Vagina (tissue), 2 donors: ENCODE measurements around the gene YPEL4.

ENCODE experiments used
- CTCF ChIP-seq, 3 experiments: fragments of 450-650 bp in 2 of 3; fragments of 200-600 bp in 1 of 3; sonication (generic) in 1 of 3; IDR thresholded peaks; one replicate each; pipeline ENCODE4 v1.5.1; 2017 to 2019; ENCODE audit warnings: antibody characterized with exemption in 3 of 3, mild to moderate bottlenecking in 2 of 3, moderate library complexity in 2 of 3
- POLR2A ChIP-seq, 2 donors: fragments of 450-650 bp; IDR thresholded peaks; one replicate each; pipeline ENCODE4 v1.6.1; 2017; ENCODE audit warnings: antibody characterized with exemption in 2 of 2, mild to moderate bottlenecking in 2 of 2, moderate library complexity in 2 of 2
- POLR2AphosphoS5 ChIP-seq, 2 donors: sonication (generic); formaldehyde crosslinking; IDR thresholded peaks; one replicate each; pipeline ENCODE4 v1.9.0; 2017; ENCODE audit warnings: antibody characterized with exemption in 2 of 2, mild to moderate bottlenecking in 2 of 2, low read depth in 1 of 2; ENCODE audit not compliant: insufficient read depth in 1 of 2

DNA sequence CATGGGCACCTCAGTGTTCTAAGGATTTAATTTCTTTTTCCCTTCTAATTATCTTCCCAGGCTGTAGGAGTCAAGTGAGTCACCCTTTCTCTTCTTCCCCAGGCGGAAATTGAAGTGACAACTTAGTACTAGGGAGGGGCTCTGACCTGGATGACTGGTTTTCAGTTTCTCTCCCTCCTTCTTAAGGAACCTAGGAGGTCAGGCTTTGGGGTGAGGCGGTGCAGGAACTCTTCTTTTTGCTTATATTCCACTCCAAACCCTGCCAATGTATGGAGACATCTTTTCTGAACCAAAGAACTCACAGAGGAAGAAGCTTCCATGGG lies 30.8 kb upstream of the YPEL4 start:
- no peak for TF ChIP-seq CTCF (IDR thresholded peaks at IDR 0.05)
- TF ChIP-seq POLR2AphosphoS5 (IDR thresholded peaks at IDR 0.05; ENCODE audit: insufficient read depth in 1 of 2, low read depth in 1 of 2), result peak in 1 of 2 donors; percentile 53
- no peak for TF ChIP-seq POLR2A (IDR thresholded peaks at IDR 0.05)
